GM08714 (cell line): Measurements from ENCODE around the gene ZNF575.
A peak's percentile ranks its signal among the peaks of the same experiment; 100 is the strongest.

Experiments used
- H3K4me3 ChIP-seq: fragments of 200-500 bp; sonication (Bioruptor generic); 2 replicates; pipeline ENCODE4 v1.5.1; 2014; ENCODE audit warnings: mild to moderate bottlenecking, low read length, inconsistent platforms
- ZNF274 ChIP-seq: IDR thresholded peaks from 2 replicates; pipeline ENCODE4 v1.6.1; 2012; ENCODE audit warnings: mild to moderate bottlenecking, low read depth, low read length

The ZNF575 gene

DNA sequence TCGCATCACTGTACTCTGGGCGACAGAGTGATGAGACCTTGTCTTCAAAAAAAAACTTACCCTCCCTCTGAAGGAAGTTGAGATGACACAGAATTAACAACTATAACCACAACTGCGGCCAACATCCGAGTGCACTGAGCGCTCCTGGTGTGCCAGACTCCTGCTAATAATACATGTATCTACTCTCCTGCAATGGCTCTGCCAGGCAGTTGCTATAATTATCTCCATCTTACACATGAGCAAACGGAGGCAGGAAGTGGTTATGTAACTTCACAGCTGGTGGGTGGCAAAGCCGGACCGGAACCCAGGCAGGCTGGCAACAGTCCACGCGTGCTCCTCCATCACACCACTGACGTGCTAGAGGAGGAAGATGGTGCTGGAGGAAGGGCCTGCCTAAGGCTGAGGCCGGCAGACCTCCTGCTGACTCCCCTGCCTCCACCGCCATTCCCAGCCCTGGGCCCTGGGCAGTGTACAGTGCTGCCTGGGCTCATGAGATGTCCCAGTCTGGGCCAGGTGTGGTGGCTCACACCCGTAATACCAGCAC, 29.8 kb downstream of the ZNF575 start:
- no peak for TF ChIP-seq ZNF274
- no peak overlapping the region; the same call in 1 of the 2 replicates for H3K4me3 ChIP-seq

DNA sequence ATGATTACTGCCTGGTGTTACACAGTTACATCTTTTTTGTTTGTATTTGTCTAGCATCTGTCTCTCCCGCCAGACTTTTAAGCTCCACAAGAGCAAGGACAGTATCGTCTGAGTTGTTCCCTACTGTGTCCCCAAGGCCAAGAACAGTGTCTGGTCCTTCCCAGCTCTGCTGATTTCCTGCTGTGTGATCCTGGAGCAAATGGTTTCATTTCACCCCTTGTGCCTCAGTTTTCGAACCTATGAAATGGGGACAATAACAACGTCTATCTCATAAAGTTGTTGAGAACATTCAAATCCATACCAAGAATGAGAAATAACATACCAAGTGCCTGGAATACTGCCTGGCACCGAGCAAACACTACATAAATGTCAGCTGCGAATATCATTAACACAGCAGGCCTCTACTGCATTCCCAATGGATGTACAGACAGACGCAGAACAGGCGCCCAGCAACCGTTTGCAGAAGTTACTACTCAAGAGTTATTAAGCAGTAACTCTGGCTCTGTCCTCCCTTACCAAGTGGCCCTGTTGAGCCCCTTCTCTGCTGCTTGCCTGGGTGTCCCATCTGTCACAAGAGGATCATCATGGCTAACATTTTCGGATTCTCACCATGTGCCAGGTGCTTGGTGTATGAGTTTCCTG, 30.9 kb downstream of the ZNF575 start:
- TF ChIP-seq ZNF274 = no peak
- no peak overlapping the region for H3K4me3 ChIP-seq

DNA sequence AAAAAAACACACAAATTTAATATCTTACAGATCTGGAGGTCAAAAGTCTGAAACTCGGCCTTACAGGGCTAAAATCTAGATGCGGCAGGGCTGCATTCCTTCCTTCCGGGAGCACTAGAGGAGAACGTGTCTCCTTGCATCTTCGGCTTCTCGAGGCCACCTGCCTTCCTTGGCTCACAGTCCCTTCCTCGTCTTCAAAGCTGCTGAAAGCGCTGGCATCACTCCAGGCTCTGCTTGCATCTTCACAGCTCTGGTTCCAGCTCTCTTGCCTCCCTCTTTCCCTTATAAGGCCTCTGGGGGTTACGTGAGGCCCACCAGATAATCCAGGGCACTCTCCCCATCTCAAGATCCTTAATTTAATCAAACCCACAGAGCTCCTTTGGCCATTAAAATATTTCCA, 31.8 kb downstream of the ZNF575 start:
- no peak overlapping the region for H3K4me3 ChIP-seq
- TF ChIP-seq ZNF274 = no peak

DNA sequence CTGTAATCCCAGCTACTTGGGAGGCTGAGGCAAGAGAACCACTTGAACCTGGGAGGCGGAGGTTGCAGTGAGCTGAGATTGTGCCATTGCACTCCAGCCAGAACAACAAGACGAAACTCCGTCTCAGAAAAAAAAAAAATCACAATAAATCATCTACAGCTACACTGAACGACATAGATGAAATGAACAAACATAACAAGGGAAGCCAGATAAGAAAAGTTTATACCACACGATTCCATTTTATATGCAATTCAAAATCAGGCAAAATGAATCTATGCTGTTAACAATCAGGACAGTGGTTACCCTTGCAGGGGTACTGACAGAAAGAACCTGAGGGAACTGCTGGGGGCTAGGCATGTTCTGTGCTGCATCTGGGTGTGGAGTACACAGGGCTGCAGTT, 36.7 kb downstream of the ZNF575 start:
- no peak for TF ChIP-seq ZNF274

DNA sequence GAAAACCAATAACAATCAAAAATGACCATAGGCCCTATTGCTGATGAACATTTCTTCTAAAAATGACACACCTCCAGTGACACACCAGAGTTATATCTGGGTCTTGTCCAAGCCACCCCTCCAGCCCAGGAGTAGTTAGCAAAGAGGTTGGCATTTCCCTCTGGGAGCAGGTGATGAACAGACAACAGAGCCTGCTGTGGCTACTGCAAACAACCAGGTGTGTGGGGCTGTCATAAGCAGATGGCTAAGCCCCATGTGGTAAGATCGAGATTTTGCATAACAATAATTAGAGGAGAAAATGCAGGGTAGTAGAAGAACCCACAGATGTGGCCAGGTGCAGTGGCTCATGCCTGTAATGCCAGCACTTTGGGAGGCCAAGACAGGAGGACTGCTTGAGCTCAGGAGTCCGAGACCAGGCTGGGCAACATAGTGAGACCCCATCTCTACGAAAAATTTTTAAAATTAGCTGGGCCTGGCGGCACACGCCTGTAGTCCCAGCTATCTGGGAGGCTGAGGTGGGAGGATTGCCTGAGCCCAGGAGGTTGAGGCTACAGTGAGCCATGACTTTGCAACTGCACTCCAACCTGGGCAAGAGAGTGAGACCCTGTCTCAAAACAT, 37.3 kb downstream of the ZNF575 start:
- H3K4me3 ChIP-seq = no peak overlapping the region
- no peak for TF ChIP-seq ZNF274

More for the DNA sequence above, 36.7 kb downstream of the ZNF575 start:
- no peak overlapping the region for H3K4me3 ChIP-seq

DNA sequence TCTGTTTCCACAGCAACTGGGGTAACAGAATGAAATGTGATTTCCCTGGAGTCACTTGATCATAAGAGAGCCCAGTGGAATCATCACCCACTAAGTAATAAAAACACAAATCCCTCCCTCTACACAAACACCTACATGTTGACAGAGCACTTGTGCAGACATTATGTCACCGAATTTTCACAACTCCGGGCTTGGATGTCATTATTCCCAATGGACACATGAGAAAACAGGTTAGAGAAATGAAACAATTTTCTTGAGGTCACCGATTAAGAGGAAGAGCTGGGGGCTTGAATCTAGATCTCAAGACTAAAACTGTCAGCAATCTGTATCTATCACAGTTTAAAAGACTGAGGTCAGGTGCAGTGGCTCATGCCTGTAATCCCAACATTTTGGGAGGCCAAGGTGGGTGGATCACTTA, 39.2 kb downstream of the ZNF575 start:
- no peak for TF ChIP-seq ZNF274
- H3K4me3 ChIP-seq = no peak overlapping the region

DNA sequence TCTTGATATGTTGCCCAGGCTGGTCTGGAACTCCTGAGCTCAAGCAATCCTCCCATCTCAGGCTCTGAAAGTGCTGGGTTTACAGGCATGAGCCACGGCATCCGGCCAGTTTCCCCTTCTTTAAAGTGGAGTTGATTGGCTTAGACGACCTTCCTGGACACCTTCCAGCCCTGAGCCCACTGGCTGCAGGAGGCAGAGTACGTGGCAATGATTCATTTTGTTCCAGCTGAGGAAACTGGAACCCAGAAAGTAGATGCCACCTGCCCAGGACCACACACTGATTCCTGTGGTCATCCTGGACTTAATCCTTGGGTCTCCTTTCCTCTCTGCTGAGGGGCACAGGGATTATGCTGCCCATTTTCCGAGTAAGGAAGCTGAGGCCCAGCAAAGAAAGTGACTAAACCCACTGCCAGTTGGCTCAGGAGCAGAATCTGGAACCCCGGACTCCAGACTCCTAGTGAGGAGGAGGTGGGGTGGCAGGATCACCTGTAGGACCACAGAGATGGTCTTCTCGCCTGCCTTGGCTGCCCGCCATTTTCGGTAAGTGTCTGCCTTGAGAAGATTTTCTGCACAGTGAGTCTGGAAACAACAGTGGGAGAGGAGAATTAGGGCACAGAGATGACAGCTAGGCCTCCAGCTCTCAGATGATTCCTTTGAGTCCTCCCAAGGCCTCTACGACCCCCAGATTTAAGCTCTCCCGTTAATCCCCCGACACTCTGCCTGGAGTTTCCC, 41.6 kb downstream of the ZNF575 start:
- TF ChIP-seq ZNF274 = no peak

DNA sequence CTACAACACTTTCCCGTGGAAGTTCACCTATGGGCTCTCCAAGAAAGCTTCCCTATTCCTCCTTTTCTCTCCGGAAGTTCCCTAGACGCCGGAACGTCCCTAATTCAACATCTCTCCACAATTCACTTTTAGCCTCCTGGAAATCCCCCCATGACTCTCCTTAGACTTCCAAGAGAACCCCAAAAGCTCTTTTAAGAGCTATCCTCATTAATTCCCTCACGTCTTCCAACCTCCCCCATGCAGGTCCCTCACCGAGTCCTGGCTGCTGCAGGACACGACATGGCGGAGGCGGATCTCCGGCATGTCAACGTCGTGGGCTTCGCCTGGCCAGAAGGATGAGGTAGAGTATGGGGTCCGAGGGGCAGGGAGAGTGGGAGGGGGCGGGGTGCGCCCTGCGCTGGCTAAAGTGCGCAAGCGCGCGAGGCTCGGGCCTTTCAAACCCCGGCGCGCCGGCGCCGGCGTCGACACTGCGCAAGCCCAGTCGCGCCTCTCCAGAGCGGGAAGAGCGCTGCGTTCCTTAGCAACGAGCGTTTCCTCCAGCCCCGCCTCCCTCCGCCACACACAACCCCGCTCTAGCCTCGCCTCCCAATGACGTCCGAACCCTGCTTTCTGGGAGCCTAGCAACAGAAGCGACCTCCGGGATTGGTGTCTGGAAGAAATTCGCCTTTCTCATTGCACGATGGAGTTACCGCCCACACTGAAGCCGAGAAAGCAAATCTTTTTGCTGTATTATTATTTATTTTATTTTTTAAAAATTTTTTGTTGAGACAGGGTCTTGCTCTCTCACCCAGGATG, 42.4 kb downstream of the ZNF575 start, which contains the start of the genes PINLYP and XRCC1:
Gene PINLYP, plus strand, starts transcription at position 646 of the 795 bp plus-strand sequence. CDS start 1,391 bp downstream, outside the sequence.
Gene XRCC1, minus strand, starts transcription at position 372 of the 795 bp plus-strand sequence. Its CDS starts 69 bp downstream, at position 303.
- peak within 1 kb of the TSS; percentile 96 for H3K4me3 ChIP-seq
- no peak for TF ChIP-seq ZNF274

More for the DNA sequence above, 41.6 kb downstream of the ZNF575 start:
- H3K4me3 ChIP-seq = peak overlapping the region; percentile 96

DNA sequence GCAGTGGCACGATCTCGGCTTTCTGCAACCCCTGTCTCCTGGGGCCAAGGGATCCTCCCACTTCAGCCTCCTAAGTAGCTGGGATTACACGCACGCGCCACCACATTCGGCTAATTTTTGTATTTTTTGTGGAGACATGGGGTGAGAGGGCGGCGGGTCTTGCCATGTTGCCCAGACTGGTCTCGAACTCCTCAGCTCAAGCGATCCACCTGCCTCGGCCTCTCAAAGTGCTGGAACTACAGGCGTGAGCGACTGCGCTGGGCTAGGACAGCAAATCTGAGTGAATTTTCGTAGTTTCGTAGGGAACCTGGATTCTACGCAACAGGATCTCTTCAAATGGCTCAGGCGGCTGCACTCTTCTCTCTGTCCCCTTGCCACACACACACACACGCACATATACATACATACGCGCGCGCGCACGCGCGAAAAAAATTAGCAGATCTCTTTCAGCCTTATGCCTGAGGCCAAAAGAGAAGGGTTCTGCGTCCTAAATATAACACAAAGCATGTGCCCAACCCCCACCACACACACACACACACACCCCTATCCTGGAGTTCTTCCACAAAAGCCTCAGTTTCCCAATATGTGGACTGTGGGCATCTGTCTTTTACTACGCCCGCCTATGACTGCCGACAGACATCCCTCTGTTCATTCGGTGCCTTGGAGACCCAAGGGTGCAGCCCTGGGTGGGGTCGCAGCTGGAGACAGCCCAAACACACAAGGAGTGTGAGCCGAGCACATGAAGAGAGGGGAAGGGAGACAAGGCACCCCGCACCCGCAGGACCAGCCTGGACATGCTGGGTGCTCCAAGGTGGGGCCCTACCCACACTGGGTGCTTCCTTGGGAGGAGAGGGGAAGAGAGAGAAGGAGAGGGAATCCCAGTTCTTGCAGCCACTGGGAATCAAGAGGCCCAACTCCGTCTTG, 43.2 kb downstream of the ZNF575 start:
- H3K4me3 ChIP-seq = peak overlapping the region; percentile 48
- no peak for TF ChIP-seq ZNF274

DNA sequence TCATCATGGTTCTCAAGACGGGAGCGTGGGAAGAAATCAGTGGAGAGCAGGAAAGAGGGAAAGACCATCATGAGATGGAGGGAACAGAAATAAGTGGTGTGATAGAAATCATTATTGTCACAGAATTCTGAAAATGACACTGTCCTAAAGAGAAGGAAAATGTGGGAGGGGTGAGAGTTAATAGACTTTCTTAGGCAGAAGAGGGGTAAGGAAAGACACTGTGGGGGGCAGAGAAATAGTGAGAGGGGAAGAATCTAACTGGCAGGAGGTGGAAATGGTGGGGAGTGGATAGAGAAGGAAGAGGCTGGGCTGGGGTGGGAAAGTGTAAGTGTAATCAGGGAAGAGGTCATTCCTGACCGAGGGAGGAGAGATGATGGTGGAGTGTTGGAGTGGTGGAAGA, 45.8 kb downstream of the ZNF575 start:
- TF ChIP-seq ZNF274 = no peak
- H3K4me3 ChIP-seq = no peak overlapping the region

DNA sequence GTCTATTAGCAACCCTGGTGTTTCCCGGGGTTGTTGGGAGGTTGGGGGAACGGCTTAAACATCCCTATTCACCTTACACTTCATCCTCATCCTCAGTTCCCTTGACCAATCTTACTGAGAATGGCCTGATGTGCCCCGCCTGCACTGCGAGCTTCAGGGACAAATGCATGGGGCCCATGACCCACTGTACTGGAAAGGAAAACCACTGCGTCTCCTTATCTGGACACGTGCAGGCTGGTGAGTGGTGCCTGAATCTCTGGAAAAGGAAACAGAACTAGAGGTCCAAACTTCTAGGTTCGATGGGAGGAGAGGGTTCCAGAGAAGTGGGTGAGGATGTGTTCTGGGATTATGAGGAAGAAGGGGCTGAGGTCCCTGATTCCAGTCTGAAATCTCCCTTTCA, 48.5 kb downstream of the ZNF575 start:
- H3K4me3 ChIP-seq = peak overlapping the region; percentile 78; the same call in 1 of the 2 replicates
- TF ChIP-seq ZNF274 = no peak

DNA sequence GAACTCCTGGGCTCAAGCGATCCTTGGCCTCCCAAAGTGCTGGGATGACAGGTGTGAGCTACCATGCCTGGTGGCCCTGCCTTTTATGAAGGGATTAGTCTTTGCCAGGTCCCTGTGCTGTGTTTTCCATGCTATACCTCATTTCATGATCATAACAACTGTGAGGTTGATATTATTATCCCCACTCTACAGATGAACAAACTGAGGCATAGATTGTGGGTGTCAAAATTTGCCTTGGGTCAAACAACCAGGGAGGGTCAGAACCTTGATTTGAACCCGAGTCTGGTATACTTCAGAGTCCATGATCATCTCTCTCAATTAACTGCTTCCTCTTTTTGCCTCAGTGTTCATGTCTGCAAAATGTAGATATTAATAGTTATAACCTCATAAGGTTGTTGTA, 49.5 kb downstream of the ZNF575 start:
- H3K4me3 ChIP-seq = peak overlapping the region; percentile 78; the same call in 1 of the 2 replicates
- TF ChIP-seq ZNF274 = no peak

DNA sequence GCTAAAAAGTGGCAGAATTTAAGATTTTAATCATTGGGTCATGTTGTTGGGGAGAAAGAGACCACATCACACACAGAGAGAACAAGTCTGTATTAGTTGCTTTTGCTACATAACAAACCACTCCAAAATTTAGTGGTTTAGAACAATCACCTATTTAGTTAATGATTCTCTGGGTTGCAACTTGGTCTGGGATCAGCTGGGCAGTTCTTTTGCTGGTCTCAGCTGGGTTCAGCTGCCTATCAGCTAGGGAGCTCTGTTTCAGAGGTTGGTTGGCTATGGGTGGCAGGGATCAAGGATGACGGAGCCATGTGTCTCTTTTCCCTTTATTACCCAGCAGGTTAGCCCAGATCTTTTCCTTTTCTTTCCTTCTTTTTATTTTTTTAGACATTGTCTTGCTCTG, 51.5 kb downstream of the ZNF575 start:
- peak overlapping the region; percentile 8; the same call in 1 of the 2 replicates for H3K4me3 ChIP-seq
- no peak for TF ChIP-seq ZNF274
